Sigmoid colon (tissue), 4 donors: ENCODE results near the gene RNASEH1.

ENCODE experiments used
- CTCF ChIP-seq, 4 experiments: fragments of 450-650 bp in 3 of 4; fragments of 200-600 bp in 1 of 4; IDR thresholded peaks; one replicate each; pipeline ENCODE4 v1.5.1; 2016 to 2019; ENCODE audit warnings: antibody characterized with exemption in 4 of 4, mild to moderate bottlenecking in 3 of 4, moderate library complexity in 2 of 4
- EP300 ChIP-seq, 4 donors: sonication (generic); formaldehyde crosslinking; IDR thresholded peaks; one replicate each; pipeline ENCODE4 v1.6.1; 2017; ENCODE audit warnings: antibody characterized with exemption in 4 of 4
- POLR2A ChIP-seq, 2 donors: fragments of 450-650 bp; IDR thresholded peaks; one replicate each; pipeline ENCODE4 v1.6.1; 2016; ENCODE audit warnings: antibody characterized with exemption in 2 of 2, mild to moderate bottlenecking in 2 of 2, moderate library complexity in 2 of 2
- POLR2AphosphoS5 ChIP-seq, 4 donors: sonication (generic); formaldehyde crosslinking; IDR thresholded peaks; one replicate each; pipeline ENCODE4 v1.6.1; 2017; ENCODE audit warnings: antibody characterized with exemption in 4 of 4

GRCh38 chr2:3536682-3537632 is 21.2 kb downstream of the RNASEH1 start:
- no peak for TF ChIP-seq POLR2A (IDR thresholded peaks at IDR 0.05)
- TF ChIP-seq CTCF (IDR thresholded peaks at IDR 0.05): peak in 3 of 4 experiments; percentile 22 to 56 (median 48)
- no peak for TF ChIP-seq POLR2AphosphoS5 (IDR thresholded peaks at IDR 0.05)
- no peak for TF ChIP-seq EP300 (IDR thresholded peaks at IDR 0.05)
